DMS53 (cell line): ENCODE data around the gene TLE2.

Experiments used
- DNase-seq: peaks from one replicate; lab custom pipeline; 2025; lab: John Stamatoyannopoulos, UW

TLE2 gene

GRCh38 chr19:2949939-2950285 lies 79.2 kb downstream of the TLE2 start:
- peak; percentile 46 for DNase-seq
